HG02840 (cell line): ENCODE results near the gene IGF2BP2.
"Not testable (repeated sequence)": the region's sequence is repeated elsewhere in the genome, so short reads cannot be mapped to it uniquely, and the experiment has no call there.

Source experiments
- ATAC-seq: cut with Tn5 transposase; IDR thresholded peaks from one replicate; pipeline ENCODE4 v1.9.1; 2021; ENCODE audit warnings: mild to moderate bottlenecking, moderate library complexity, moderate number of reproducible peaks; ENCODE audit not compliant: unreplicated experiment, low FRiP score

The IGF2BP2 gene

DNA sequence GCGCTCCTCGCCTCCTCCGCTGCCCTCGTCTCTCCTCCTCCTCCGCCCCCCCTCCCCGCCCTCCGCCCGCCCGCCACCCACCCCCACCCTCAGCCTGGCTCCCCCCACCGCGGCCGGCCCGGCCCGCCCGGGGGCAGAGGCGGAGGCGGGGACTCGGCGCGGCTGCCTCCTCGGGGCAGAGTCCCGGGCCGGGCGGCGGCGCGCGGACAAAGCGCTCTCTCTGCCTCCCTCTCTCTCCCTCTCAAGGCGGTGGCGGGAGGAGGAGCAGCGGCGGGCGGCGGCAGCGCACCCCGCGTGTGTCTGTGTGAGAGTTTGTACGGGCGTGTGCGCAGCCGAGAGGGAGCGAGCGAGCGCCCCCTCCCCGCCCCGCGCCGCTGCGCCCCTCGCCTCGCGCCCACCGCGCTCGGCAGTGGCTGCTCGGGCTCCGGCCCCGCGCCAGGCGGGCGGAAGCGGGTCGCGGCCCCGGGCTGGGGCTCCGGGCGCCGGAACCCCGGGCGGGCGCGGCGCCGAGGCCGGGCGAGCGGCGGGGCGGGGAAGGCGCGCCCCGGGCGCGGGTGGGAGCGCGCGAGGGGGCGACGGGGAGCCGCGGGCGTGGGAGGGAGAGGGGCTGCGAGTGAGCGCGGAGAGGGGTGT lies at the start of gene IGF2BP2:
Gene IGF2BP2 (minus strand): TSS at position 37 of the 633 bp plus-strand sequence. CDS start 82 bp downstream, outside the sequence.
- no peak for ATAC-seq

DNA sequence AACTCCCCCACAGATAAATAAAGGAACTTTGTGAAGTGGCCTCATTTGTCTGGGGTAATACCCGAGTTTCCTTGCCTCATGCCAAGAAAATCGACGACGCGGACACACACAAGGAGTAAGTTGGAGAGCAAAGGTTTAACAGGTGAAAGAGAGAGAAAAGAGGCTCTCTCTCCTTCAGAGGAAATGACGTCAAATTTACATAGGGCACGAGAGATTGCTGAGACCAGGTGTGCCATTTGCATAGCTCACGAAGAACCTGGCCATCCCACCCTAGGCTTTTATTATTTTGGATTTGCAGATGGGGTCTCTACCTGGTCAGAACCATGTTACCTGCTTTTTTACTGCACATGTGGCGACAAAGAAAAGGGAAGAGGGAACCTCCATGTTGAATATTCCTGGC lies 49.3 kb upstream of the IGF2BP2 start:
- ATAC-seq, result no peak

DNA sequence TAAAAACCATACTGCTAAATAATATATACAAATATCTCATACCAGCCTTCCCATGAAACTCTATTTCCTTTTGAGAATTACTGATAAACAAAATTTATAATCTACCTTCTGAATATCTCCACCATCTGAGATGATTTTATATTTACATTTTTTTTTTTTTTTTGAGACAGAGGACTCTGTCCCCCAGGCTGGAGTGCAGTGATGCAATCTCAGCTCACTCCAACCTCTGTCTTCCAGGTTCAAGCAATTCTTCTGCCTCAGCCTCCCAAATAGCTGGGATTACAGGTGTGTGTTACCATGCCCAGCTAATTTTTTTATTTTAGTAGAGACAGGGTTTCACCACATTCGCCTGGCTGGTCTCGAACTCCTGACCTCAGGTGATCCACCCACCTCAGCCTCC lies 42.8 kb upstream of the IGF2BP2 start:
- ATAC-seq, result no peak

DNA sequence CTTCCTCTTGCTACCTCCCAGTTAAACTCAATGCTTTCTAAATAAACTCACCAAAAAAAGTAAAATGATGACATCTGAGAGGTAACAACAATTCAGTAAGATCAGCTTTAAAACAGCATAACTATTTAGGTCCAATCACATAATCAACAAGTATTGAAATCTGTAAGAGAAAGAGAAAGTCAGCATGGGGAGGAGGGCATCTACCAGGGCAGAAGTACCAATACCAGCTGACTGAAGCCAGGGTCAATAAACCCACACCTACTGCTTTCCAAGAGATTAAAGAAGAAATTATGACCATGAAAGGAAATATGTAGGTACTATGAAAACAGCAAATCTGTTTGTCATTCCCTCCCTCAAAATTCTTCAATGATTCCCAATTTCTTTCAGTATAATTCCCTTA lies 42.2 kb upstream of the IGF2BP2 start:
- ATAC-seq, result no peak

DNA sequence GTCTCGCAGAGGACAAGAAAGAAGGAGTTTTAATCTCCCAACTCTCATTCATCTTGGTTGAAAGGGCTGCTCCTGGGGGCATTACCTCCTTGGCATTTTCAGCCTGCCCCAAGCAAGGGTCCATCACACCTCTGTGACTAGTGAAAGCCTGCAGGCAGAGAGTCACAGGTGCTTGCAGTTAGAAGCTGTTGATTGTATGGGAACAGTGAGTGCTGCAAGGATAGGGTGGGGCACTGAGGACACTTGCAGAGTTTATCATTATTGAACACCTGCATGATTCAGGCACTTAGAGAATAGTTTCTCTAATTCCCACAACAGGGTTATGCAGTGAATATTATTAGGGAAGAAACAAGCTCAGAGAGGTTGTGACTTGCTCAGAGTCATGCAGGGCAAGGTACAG lies 41.7 kb upstream of the IGF2BP2 start:
- no peak for ATAC-seq

DNA sequence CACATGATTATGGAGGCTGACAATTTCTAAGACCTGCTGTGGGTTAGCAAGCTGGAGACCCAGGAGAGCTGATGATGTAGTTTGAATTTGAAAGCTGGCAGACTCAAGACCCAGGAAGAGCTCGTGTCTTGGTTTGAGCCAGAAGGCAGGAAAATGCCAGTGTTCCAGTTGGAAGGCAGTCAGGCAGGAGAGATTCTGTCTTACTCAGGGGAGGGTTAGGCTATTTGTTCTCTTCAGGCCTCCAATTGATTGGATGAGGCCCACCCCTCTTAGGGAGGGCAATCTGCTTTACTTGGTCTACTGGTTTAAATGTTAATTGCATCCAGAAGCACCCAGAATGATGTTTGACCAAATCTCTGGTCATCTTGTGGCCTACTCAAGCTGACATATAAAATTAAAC lies 40.4 kb upstream of the IGF2BP2 start:
- no peak for ATAC-seq

DNA sequence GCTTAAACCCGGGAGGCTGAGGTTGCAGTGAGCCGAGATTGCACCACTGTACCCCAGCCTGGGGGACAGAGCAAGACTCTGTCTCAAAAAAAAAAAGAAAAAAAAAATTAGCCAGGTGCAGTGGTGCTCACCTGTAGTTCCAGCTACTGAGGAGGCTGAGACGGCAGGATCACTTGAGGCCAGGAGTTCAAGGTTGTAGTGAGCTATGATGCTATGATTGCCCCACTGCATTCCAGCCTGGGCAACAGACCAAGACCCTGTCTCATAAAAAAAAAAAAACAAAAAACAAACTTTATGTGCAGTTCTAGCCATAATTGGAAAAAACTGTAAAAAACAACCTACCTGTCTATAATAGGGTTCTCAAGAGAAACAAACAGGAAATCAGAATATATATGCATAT lies 39.9 kb upstream of the IGF2BP2 start:
- ATAC-seq, result no peak

DNA sequence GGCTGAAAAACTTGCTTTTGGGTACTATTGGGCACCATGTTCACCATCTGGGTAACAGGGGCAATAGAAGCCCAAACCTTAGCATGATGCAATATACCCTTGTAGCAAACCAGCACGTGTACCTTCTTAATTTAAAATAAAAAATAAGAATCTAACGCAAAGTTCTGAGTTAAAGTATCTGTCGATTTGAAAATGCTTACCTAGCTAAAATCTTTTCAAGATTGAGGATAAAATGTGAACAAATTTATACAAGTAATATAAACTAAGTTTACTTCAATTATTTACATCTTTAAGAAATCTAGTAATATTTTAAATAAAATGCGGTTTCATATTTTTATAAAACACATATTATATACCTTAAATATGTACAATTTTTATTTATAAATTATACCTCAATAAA lies 38.1 kb upstream of the IGF2BP2 start:
- no peak for ATAC-seq

DNA sequence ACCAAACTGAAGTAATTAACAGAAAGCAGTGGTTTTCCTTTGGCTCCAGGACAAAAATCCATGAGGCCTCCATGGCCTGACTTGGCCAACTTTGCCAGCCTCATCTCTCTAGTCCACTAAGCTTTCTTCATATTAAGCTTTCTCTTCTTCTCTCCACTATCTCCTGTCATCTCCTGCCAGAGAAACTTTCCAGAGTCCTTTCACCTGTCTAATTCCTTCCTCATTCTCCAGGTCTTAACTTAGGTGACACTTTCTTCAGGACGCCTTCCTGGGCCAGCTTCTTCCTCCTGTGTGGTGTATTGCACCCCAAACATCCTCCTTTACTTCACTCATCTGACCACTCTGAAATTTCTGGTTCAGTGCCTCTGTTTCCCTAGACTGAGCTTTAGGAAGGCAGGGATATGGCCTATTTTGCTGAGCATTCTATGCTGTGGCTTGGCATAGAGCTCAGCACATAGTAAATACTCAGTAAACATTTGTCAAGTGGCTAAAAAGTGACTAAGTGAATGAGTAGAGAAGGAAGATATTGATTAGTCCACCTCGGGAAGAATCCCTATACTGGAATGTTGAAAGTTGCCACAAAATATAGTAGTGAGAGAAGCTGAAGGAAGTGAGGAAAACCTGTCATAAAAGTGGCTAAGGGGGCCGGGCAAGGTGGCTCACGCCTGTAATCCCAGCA lies 34.6 kb upstream of the IGF2BP2 start:
- ATAC-seq, result no peak

DNA sequence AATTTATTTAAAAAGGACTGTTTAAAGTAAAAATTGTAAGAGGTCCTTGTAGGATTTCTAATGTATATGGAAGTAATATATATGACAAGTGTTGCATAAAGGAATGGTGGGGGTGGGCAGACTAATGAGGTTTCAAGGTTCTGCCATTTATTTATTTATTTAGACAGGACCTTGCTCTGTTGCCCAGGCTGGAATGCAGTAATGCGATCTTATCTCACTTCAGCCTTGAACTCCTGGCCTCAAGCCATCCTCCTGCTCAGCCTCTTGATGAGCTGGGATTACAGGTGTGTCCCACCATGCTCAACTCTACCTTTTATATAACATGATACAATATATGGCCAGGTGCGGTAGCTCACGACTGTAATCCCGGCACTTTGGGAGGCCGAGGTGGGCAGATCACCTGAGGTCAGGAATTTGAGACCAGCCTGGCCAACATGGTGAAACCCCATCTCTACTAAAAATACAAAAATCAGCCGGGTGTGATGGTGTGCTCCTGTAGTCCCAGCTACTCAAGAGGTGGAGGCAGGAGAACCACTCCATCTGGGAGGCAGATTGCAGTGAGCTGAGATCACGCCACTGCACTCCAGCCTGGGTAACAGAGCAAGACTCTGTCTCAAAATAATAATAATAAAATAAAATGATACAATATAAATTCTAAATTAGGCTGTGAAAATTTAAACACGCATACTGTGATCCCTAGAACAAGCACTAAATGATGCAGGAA lies 33.8 kb upstream of the IGF2BP2 start:
- no peak for ATAC-seq

DNA sequence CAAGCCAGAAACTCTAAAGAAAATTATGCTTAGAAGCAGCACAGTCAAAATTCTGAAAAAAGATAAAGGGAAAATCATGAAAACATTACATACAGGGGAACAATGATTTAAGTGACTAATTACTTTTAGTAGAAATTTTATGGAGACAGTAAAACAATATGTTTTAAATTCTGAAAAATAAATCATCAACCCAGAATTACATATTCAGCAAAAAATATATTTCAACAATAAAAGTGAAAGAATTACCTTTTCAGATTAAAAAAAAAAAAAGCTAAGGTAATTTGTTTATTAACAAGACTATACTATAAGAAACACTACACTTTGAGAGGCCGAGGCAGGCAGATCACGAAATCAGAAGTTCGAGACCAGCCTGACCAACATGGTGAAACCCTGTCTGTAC lies 32.4 kb upstream of the IGF2BP2 start:
- no peak for ATAC-seq

DNA sequence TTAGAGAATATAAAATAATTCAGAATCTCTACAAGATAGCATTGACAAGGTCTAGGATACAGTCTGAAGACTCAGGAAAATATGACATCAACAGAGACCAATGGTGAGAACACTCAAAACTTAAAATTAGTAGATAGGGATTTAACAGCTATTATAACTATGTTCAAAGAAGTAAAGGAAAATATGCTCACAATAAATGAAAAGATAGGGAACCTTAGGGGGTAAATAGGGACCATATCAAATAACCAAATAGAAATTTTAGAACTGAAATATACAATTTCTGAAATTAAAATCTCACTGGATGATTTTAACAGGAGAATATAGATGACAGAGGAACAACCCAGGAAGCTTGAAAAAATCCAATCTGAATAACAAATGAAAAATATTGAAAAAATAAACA lies 31.8 kb upstream of the IGF2BP2 start:
- ATAC-seq, result no peak

DNA sequence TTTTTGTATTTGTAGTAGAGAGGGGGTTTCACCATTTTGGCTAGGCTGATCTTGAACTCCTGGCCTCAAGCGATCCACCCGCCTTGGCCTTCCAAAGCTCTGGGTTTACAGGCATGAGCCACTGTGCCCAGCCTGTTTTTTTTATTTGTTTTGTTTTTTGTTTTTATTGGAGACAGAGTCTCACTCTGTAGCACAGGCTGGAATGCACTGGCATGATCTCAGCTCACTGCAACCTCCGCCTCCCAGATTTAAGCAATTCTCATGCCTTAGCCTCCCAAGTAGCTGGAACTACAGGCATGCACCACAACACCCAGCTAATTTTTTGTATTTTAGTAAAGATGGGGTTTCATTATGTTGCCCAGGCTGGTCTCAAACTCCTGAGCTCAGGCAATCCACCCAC lies 28.9 kb upstream of the IGF2BP2 start:
- not testable (repeated sequence) for ATAC-seq

DNA sequence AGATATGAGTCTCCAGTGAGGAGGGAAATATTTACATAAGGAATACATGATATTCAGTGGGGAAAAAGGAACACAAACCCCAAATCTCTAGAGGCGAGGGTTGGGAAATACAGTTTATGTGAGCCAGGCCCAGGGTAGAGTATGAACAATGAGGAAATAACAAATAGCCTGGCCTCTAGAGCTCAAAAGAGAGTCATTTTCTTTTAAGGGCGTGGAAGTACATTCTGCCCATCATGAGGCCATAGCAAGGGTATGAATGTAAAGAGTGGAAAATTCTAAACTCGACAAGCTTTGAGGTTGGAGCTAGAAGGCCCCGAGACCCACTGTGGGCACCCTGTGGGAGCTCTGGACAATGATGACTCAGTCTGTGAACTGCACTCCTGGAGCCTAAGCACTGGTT lies 27.8 kb upstream of the IGF2BP2 start:
- no peak for ATAC-seq

DNA sequence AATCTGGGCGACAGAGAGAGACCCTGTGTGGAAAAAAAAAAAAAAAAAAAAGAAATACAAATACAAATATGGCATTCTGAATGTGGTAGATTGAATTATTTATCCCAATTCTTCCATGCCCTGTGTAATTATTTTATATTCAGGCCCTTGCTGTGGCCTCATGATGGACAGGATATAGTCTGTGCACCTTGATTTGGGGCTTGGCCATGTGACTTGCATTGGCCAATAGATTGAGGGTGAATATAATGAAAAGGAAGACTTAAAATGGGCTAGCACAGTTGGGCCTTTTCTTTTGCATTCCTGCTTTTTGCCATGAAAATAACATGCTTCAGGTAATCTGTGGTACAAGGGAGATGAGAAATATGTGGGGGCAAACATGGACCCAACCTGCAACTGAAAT lies 27.1 kb upstream of the IGF2BP2 start:
- ATAC-seq, result no peak

DNA sequence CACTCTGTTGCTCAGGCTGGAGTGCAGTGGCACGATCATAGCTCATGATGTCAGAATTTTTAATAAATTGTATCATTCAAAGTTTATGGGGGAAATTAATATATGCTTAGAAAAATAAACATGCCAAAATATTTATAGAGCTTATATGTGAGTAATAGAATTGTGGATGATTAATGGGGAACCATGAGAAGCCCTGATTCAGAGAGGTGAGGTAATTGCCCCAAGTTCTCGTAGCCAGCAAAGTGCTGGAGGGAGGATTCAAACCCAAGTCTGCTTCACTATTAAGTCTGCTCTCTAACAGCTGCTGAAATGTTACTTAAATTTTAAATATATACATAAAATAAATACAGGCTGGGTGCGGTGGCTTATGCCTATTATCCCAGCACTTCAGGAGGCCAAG lies 26.2 kb upstream of the IGF2BP2 start:
- ATAC-seq, result no peak

DNA sequence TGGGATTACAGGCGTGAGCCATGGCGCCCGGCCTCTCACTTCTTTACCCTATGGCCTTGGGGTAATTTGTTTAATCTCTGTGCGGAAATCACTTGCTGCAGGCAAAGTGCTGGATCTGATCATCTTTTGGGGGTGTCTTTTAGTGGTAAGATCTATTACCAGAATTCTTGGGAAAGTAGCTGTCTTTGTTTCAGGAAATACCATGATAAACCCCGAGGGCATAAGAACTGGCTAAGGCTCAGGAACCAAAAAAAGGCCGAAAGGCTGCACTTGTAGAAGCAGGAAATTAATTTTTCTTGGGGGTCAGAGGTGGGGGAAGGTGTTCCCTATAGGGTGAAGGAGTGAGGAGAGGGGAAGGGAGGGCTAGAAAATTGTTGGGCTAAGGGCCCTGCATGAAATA lies 22.7 kb upstream of the IGF2BP2 start:
- ATAC-seq, result no peak

DNA sequence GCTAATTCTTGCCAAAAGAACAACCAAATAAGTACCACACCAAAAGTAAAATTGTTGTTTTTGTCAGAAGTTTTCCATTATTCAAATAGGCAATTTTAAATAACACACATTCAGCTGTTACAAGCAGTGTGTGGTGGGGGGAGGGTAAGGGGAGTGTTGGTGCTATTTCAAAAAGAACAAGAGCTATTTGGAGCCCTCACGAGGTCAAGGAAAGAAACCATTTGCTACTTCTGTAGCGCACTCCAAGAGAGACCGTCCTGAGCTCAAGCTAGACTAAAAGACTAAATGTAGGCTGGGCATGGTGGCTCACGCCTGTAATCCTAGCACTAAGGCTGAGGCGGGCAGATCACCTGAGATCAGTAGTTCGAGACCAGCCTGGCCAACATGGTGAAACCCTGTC lies 21.2 kb upstream of the IGF2BP2 start:
- no peak for ATAC-seq

DNA sequence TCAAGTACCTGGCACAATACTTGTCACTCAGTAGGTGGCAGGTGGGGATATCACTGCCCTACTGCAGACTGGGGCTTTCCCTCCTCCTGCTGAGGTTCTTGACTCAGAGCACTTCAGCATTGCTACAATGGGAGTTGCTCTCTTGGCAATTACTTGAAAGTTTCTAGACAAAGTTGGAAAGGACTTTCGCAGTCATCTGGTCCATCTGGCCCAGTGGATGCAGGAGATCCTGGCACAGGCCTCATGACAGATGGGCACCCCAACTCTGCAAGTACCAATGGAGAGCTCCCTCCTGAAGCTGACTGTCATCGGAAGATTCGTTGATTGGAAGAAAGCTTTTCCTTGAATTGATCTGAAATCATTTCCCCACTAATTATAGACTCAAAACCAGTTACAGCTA lies 19.2 kb upstream of the IGF2BP2 start:
- no peak for ATAC-seq

DNA sequence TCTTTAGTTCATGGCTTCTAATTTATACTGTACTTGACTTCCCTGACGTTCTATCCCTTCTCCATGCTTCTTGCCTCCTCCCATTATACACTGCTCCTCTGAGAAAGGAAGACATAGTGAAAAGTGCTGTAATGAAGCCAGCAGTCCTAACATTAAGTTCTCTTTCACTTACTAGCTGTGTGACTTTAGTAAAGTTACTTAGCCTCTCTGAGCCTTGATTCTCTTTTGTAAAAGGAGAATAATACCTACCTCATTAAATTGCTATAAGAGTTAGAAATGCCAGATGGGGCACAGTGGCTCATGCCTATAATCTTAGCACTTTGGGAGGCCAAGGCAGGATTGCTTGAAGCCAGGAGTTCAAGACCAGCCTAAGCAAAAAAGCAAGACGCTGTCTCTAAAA lies 18.8 kb upstream of the IGF2BP2 start:
- ATAC-seq, result no peak

DNA sequence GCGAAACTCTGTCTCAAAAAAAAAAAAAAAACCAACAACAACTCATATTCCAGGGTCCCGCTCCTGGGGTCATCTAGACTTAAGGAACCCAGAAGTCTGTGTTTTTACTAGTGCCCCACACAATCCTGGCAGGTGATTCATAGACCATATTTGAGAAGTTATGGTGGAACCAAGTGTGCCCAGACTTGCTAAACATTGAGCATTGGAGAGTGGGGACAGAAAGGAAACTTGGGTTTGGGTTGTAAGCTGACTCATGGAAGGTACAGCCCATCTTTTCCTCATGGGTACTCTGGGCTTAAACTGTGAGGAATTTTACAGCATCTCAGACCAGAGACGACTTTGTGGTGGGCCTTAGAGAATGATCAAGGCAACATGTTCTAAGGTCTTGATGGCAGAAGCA lies 18.3 kb upstream of the IGF2BP2 start:
- ATAC-seq, result no peak

DNA sequence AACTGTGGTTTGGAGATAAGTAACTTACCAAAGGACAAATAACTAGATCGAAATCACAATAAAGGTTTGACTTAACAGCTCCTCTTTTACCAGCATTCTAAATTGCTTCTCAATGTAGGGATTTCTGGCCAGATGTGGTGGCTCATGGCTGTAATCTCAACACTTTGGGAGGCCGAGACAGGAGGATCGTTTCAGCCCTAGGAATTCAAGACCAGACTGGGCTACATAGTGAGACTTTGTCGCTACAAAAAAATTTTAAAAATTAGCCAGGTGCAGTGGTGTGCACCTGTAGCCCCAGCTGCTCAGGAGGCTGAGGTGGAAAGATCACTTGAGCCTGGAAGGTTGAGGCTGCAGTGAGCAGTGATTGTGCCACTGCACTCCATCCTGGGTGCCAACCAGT lies 17.4 kb upstream of the IGF2BP2 start:
- ATAC-seq, result no peak
